Measurements from ENCODE around the gene PILRA. TPM values are rescaled to one million over a fixed set of nuclear protein-coding genes. Genes with fewer than 3 reads are reported as not detected.
A peak's percentile ranks its signal among the peaks of the same experiment; 100 is the strongest.

The PILRA gene
- polyA plus RNA-seq, 1 donor (not counting 4 experiments of a cell fraction or from before 2014, with no cell fraction given), result 0.33 TPM

DNA sequence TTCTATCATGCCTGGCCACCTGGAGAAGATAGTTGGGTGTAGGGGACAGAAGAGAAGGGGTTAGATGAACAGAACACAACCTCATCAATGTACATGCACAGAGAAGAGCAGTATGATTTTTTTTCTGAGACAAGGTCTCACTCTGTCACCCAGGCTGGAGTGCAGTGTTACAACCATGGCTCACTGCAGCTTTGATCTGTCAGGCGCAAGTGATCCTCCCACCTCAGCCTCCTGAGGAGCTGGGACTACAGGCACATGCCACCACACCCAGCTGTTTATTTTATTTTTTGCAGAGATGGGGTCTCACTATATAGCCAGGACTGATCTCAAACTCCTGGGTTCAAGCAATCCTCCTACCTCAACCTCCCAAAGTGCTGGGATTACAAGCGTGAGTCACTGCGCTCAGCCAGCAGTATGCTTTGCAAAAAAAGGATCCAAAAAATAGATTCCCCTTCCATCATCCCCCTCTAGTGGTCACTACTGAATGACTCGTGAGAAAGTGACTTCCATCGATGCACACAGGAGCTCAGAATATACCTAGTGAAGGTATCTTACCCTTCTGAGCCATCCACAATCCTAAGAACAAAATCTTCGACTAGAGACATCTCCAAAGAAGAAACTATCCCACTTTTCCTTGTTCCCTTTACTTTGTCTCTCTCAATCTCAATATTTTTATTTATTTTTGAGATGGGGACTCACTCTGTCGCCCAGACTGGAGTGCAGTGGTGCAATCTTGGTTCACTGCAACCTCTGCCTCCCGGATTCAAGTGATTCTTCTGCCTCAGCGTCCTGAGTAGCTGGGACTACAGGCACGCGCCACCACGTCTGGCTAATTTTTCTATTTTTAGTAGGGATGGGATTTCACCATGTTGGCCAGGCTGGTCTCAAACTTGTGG lies 34.2 kb downstream of the PILRA start:
- H3K9ac ChIP-seq (ENCODE audit: control insufficient read depth, extremely low read depth, insufficient read depth, low read length), result no peak overlapping the region
- H3K27me3 ChIP-seq (ENCODE audit: control insufficient read depth, extremely low read depth, insufficient read depth, low read length), result peaks cover 2% of the 10 kb centered on the region
- no peaks in the 10 kb centered on the region for H3K9me3 ChIP-seq (ENCODE audit: control insufficient read depth, low read depth, low read length)
- H2AFZ ChIP-seq (ENCODE audit: control insufficient read depth, low read length), result no peak overlapping the region
- no peaks in the 10 kb centered on the region for H3K79me2 ChIP-seq (ENCODE audit: control insufficient read depth, insufficient read depth, low read length)
- no peak overlapping the region for H3K4me3 ChIP-seq (ENCODE audit: control insufficient read depth in 2 of 3, extremely low read depth in 1 of 3, insufficient read depth in 2 of 3, low read depth in 1 of 3, low read length in 3 of 3)
- no peak overlapping the region for H3K4me2 ChIP-seq (ENCODE audit: control insufficient read depth, extremely low read depth, insufficient read depth, low read depth, low read length)
- no peak for TF ChIP-seq EZH2 (IDR thresholded peaks at IDR 0.05; ENCODE audit: low read length)
- TF ChIP-seq, protein P1, sequence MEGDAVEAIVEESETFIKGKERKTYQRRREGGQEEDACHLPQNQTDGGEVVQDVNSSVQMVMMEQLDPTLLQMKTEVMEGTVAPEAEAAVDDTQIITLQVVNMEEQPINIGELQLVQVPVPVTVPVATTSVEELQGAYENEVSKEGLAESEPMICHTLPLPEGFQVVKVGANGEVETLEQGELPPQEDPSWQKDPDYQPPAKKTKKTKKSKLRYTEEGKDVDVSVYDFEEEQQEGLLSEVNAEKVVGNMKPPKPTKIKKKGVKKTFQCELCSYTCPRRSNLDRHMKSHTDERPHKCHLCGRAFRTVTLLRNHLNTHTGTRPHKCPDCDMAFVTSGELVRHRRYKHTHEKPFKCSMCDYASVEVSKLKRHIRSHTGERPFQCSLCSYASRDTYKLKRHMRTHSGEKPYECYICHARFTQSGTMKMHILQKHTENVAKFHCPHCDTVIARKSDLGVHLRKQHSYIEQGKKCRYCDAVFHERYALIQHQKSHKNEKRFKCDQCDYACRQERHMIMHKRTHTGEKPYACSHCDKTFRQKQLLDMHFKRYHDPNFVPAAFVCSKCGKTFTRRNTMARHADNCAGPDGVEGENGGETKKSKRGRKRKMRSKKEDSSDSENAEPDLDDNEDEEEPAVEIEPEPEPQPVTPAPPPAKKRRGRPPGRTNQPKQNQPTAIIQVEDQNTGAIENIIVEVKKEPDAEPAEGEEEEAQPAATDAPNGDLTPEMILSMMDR (optimal IDR thresholded peaks at IDR 0.05 in 1 of 3, IDR thresholded peaks at IDR 0.05 in 1 of 3, conservative IDR thresholded peaks at IDR 0.05 in 1 of 3; ENCODE audit: extremely low read depth in 1 of 3, insufficient read depth in 2 of 3, low read length in 3 of 3), result peak; percentile 57 to 63 (median 61)
- no peak overlapping the region for H3K27ac ChIP-seq (ENCODE audit: control insufficient read depth, insufficient read depth, low read length)
- no peaks in the 10 kb centered on the region for H3K36me3 ChIP-seq (ENCODE audit: control insufficient read depth in 2 of 2, extremely low read depth in 1 of 2, insufficient read depth in 2 of 2, low read length in 2 of 2)
- no peaks in the 10 kb centered on the region for H4K20me1 ChIP-seq (ENCODE audit: control insufficient read depth, extremely low read depth, insufficient read depth, low read length)
- dilution Hi-C loops (cut with MboI; ENCODE audit: extremely low pct_ligation_motif_present, low sequenced_read_pairs), result no loop called here
- FAIRE-seq (peak; percentile 39), DNase-seq (ENCODE audit: low read depth, low spot score) (no peak)
- H3K4me1 ChIP-seq (ENCODE audit: control insufficient read depth, extremely low read depth, insufficient read depth, low read length), result peaks cover 5% of the 10 kb centered on the region
- H3K9me1 ChIP-seq (ENCODE audit: control insufficient read depth, extremely low read depth, insufficient read depth, low read length), result no peaks in the 10 kb centered on the region

DNA sequence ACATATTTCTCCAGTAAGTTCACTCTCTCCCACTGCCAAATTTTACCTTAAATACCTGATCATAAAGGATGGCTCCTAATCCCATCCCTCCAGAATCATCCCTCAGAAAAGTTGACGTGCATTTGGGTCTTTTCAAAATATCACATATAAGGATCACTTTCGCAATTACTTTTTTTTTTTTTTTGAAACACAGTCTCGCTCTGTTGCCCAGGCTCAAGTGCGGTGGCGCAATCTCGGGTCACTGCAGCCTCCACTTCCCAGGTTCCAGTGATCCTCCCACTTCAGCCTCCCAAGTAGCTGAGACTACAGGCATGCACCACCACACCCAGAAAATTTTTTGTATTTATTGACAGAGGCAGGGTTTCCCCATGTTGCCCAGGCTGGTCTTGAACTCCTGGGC lies 37.8 kb downstream of the PILRA start:
- no peaks in the 10 kb centered on the region for H4K20me1 ChIP-seq (ENCODE audit: control insufficient read depth, extremely low read depth, insufficient read depth, low read length)
- H3K79me2 ChIP-seq (ENCODE audit: control insufficient read depth, insufficient read depth, low read length), result no peaks in the 10 kb centered on the region
- dilution Hi-C loops (cut with MboI; ENCODE audit: extremely low pct_ligation_motif_present, low sequenced_read_pairs), result no loop called here
- peaks cover 2% of the 10 kb centered on the region for H3K27me3 ChIP-seq (ENCODE audit: control insufficient read depth, extremely low read depth, insufficient read depth, low read length)
- no peaks in the 10 kb centered on the region for H3K9me3 ChIP-seq (ENCODE audit: control insufficient read depth, low read depth, low read length)
- TF ChIP-seq EZH2 (IDR thresholded peaks at IDR 0.05; ENCODE audit: low read length), result no peak
- TF ChIP-seq, protein P1 (optimal IDR thresholded peaks at IDR 0.05 in 1 of 3, IDR thresholded peaks at IDR 0.05 in 1 of 3, conservative IDR thresholded peaks at IDR 0.05 in 1 of 3; ENCODE audit: extremely low read depth in 1 of 3, insufficient read depth in 2 of 3, low read length in 3 of 3), result no peak
- no peak overlapping the region for H3K9ac ChIP-seq (ENCODE audit: control insufficient read depth, extremely low read depth, insufficient read depth, low read length)
- H3K9me1 ChIP-seq (ENCODE audit: control insufficient read depth, extremely low read depth, insufficient read depth, low read length), result no peaks in the 10 kb centered on the region
- no peak overlapping the region for H3K4me2 ChIP-seq (ENCODE audit: control insufficient read depth, extremely low read depth, insufficient read depth, low read depth, low read length)
- no peak for DNase-seq (ENCODE audit: low read depth, low spot score)
- peaks cover 5% of the 10 kb centered on the region for H3K4me1 ChIP-seq (ENCODE audit: control insufficient read depth, extremely low read depth, insufficient read depth, low read length)
- no peak overlapping the region for H3K4me3 ChIP-seq (ENCODE audit: control insufficient read depth in 2 of 3, extremely low read depth in 1 of 3, insufficient read depth in 2 of 3, low read depth in 1 of 3, low read length in 3 of 3)
- no peak overlapping the region for H2AFZ ChIP-seq (ENCODE audit: control insufficient read depth, low read length)
- H3K36me3 ChIP-seq (ENCODE audit: control insufficient read depth in 2 of 2, extremely low read depth in 1 of 2, insufficient read depth in 2 of 2, low read length in 2 of 2), result no peaks in the 10 kb centered on the region
- FAIRE-seq, result no peak
- no peak overlapping the region for H3K27ac ChIP-seq (ENCODE audit: control insufficient read depth, insufficient read depth, low read length)

Data from keratinocyte (primary cell).